H9 (cell line): ENCODE measurements around the gene FAM149B1. TPM values are rescaled to one million over a fixed set of nuclear protein-coding genes. Genes with fewer than 3 reads are reported as not detected.

Source experiments
- DNase-seq: peaks from one replicate; pipeline ENCODE4 v3.0.0-alpha.2; 2017
- H2AFZ ChIP-seq: one replicate; pipeline ENCODE4 v1.6.1; 2013; ENCODE audit warnings: mild to moderate bottlenecking, low read length, control low read depth, moderate library complexity
- H2AK5ac ChIP-seq: 2 replicates; pipeline ENCODE4 v1.6.1; 2013; ENCODE audit warnings: low read length, control low read depth, mixed read lengths; ENCODE audit not compliant: insufficient read length
- H2BK120ac ChIP-seq: one replicate; pipeline ENCODE4 v1.6.1; 2013; ENCODE audit warnings: low read depth, mild to moderate bottlenecking, low read length, control low read depth, inconsistent platforms; ENCODE audit not compliant: poor library complexity, severe bottlenecking
- H2BK12ac ChIP-seq: 2 replicates; pipeline ENCODE4 v1.6.1; 2013; ENCODE audit warnings: low read length, control low read depth, mixed read lengths, low read depth; ENCODE audit not compliant: insufficient read length
- H2BK15ac ChIP-seq: 2 replicates; pipeline ENCODE4 v1.6.1; 2013; ENCODE audit warnings: low read depth, low read length, control low read depth
- H2BK20ac ChIP-seq: one replicate; pipeline ENCODE4 v1.6.1; 2013; ENCODE audit warnings: low read depth, mild to moderate bottlenecking, low read length, control low read depth, inconsistent platforms; ENCODE audit not compliant: poor library complexity, severe bottlenecking
- H2BK5ac ChIP-seq: 2 replicates; pipeline ENCODE4 v1.6.1; 2013; ENCODE audit warnings: low read length, control low read depth, mixed read lengths; ENCODE audit not compliant: insufficient read length
- H3K14ac ChIP-seq: 2 replicates; pipeline ENCODE4 v1.6.1; 2013; ENCODE audit warnings: low read length, control low read depth; ENCODE audit not compliant: insufficient read depth
- H3K18ac ChIP-seq: 2 replicates; pipeline ENCODE4 v1.6.1; 2013; ENCODE audit warnings: low read depth, mild to moderate bottlenecking, mixed read lengths, low read length, control low read depth; ENCODE audit not compliant: insufficient read length
- H3K23ac ChIP-seq: 2 replicates; pipeline ENCODE4 v1.6.1; 2013; ENCODE audit warnings: low read length, control low read depth, mixed read lengths, low read depth; ENCODE audit not compliant: insufficient read length
- H3K23me2 ChIP-seq: 2 replicates; pipeline ENCODE4 v1.6.1; 2013; ENCODE audit warnings: low read depth, mild to moderate bottlenecking, mixed read lengths, low read length, control low read depth; ENCODE audit not compliant: insufficient read length, poor library complexity, severe bottlenecking
- H3K27ac ChIP-seq: 2 replicates; pipeline ENCODE4 v1.5.1; 2013; ENCODE audit warnings: low read length, control low read depth, mixed read lengths, low read depth; ENCODE audit not compliant: insufficient read length
- H3K27me3 ChIP-seq: 2 replicates; pipeline ENCODE4 v1.6.1; 2013; ENCODE audit warnings: low read length, control low read depth, inconsistent platforms; ENCODE audit not compliant: insufficient read depth
- H3K4ac ChIP-seq: 2 replicates; pipeline ENCODE4 v1.6.1; 2013; ENCODE audit warnings: low read depth, mild to moderate bottlenecking, control low read depth, inconsistent platforms, low read length, moderate library complexity
- H3K4me1 ChIP-seq: 2 replicates; pipeline ENCODE4 v1.6.1; 2013; ENCODE audit warnings: low read length, control low read depth, inconsistent platforms; ENCODE audit not compliant: insufficient read depth
- H3K4me2 ChIP-seq: 2 replicates; pipeline ENCODE4 v1.6.1; 2013; ENCODE audit warnings: low read length, control low read depth, mixed read lengths; ENCODE audit not compliant: insufficient read length, insufficient read depth
- H3K56ac ChIP-seq: 2 replicates; pipeline ENCODE4 v1.6.1; 2013; ENCODE audit warnings: low read depth, mild to moderate bottlenecking, mixed read lengths, low read length, control low read depth; ENCODE audit not compliant: insufficient read length
- H3K79me1 ChIP-seq: 2 replicates; pipeline ENCODE4 v1.6.1; 2013; ENCODE audit warnings: low read depth, mild to moderate bottlenecking, moderate library complexity, low read length, control low read depth, inconsistent platforms; ENCODE audit not compliant: insufficient read depth, poor library complexity, severe bottlenecking
- H3K79me2 ChIP-seq: 2 replicates; pipeline ENCODE4 v1.6.1; 2013; ENCODE audit warnings: low read length, control low read depth, inconsistent platforms; ENCODE audit not compliant: insufficient read depth
- H3K9ac ChIP-seq: 2 replicates; pipeline ENCODE4 v1.6.1; 2013; ENCODE audit warnings: low read length, control low read depth, mixed read lengths; ENCODE audit not compliant: insufficient read length; ENCODE audit errors: extremely low read depth
- H3K9me3 ChIP-seq: one replicate; pipeline ENCODE4 v1.6.1; 2013; ENCODE audit warnings: low read depth, low read length, inconsistent platforms; ENCODE audit not compliant: control insufficient read depth
- H3T11ph ChIP-seq: one replicate; pipeline ENCODE4 v1.6.1; 2013; ENCODE audit warnings: mild to moderate bottlenecking, low read length, control low read depth, inconsistent platforms
- H4K20me1 ChIP-seq: one replicate; pipeline ENCODE4 v1.6.1; 2013; ENCODE audit not compliant: control insufficient read depth, insufficient read length, insufficient read depth
- H4K5ac ChIP-seq: 2 replicates; pipeline ENCODE4 v1.6.1; 2013; ENCODE audit warnings: low read depth, mild to moderate bottlenecking, mixed read lengths, low read length, control low read depth; ENCODE audit not compliant: insufficient read length
- H4K8ac ChIP-seq: replicated peaks from 2 replicates; pipeline ENCODE4 v1.6.1; 2013; ENCODE audit warnings: low read length, control low read depth, mixed read lengths, low read depth; ENCODE audit not compliant: insufficient read length
- H4K91ac ChIP-seq: 2 replicates; pipeline ENCODE4 v1.6.1; 2013; ENCODE audit warnings: low read depth, mild to moderate bottlenecking, moderate library complexity, mixed read lengths, low read length, control low read depth; ENCODE audit not compliant: insufficient read length
- H3K27ac Mint-ChIP-seq, 3 experiments: 2 replicates in 2 of 3; 3 replicates in 1 of 3; pipeline ENCODE4 v1.8.0; 2020 to 2021; ENCODE audit warnings: mixed read lengths in 3 of 3, mild to moderate bottlenecking in 1 of 3, moderate library complexity in 1 of 3
- H3K27me3 Mint-ChIP-seq: 2 replicates; pipeline ENCODE4 v1.8.0; 2021; ENCODE audit warnings: low read depth, mild to moderate bottlenecking, moderate library complexity, mixed read lengths
- H3K36me3 Mint-ChIP-seq, 3 experiments: 2 replicates in 2 of 3; 3 replicates in 1 of 3; pipeline ENCODE4 v1.8.0; 2020 to 2021; ENCODE audit warnings: low read depth in 3 of 3, mixed read lengths in 3 of 3; ENCODE audit not compliant: insufficient read depth in 1 of 3
- H3K4me1 Mint-ChIP-seq, 2 experiments: 2 replicates each; pipeline ENCODE4 v1.8.0; 2020; ENCODE audit warnings: mixed read lengths in 2 of 2
- H3K4me3 Mint-ChIP-seq, 2 experiments: 2 replicates in 1 of 2; 3 replicates in 1 of 2; pipeline ENCODE4 v1.8.0; 2020 to 2021; ENCODE audit warnings: mild to moderate bottlenecking in 2 of 2, mixed read lengths in 2 of 2, moderate library complexity in 1 of 2
- H3K9me3 Mint-ChIP-seq, 2 experiments: 2 replicates in 1 of 2; 3 replicates in 1 of 2; pipeline ENCODE4 v1.8.0; 2020; ENCODE audit warnings: mild to moderate bottlenecking in 2 of 2, mixed read lengths in 2 of 2, moderate library complexity in 1 of 2
- WGBS: extraction: QIAGEN DNeasy Blood & Tissue Kit; methylation state at CpG from one replicate; pipeline ENCODE4 v1.1.7; 2013; ENCODE audit warnings: missing lambda C conversion rate, low lambda C conversion rate, mixed read lengths; ENCODE audit not compliant: insufficient read length; ENCODE audit errors: extremely low coverage; 5-methylcytosine and 5-hydroxymethylcytosine counted together
- total RNA-seq: library from RNA; stranded (reverse); gene quantifications from 2 replicates; pipeline ENCODE4 v1.2.1, GENCODE V29; 2021
- TF ChIP-seq, protein P1 (sequence below): fragments of 200-600 bp; sonication (generic); conservative IDR thresholded peaks from 3 replicates; pipeline ENCODE4 v1.8.0; 2021; ENCODE audit warnings: antibody characterized with exemption, mild to moderate bottlenecking

FAM149B1 gene
- total RNA-seq, 1 experiment from 2014 or later = 17.9 TPM

DNA sequence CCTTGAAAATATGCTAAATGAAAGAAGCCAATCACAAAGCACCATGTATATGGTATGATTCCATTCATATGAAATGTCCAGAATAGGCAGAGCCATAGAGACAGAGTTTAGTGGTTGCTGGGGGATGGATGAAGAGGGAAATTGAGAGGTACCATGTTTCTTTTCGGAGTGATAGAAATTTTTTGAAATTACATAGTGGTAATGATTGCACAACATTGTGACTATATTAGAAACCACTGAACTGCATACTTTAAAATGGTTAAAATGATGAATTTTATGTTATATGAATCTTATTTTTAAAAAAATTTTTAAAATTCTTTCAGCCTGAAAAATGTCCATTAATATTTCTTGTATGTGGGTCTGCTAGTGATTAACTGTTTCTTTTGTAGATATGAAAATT, 53.1 kb downstream of the FAM149B1 start:
- H3K27ac ChIP-seq = no peak overlapping the region
- no peaks in the 10 kb centered on the region for H3K79me1 ChIP-seq
- no peak overlapping the region for H2BK5ac ChIP-seq
- H3K79me2 ChIP-seq = no peaks in the 10 kb centered on the region; the same call in 1 of the 2 replicates
- Mint-ChIP-seq H3K27ac (no peak overlapping the region), H3K9me3 (no peaks in the 10 kb centered on the region), H3K4me3 (no peak overlapping the region), H3K27me3 (no peaks in the 10 kb centered on the region), H3K4me1 (no peaks in the 10 kb centered on the region), H3K36me3 (peaks cover 0 to 11% (median 10%) of the 10 kb centered on the region in 3 experiments; a peak in 5 of 7 replicates)
- H3K9ac ChIP-seq = no peak overlapping the region
- H3K4me2 ChIP-seq = no peak overlapping the region
- TF ChIP-seq, protein P1, sequence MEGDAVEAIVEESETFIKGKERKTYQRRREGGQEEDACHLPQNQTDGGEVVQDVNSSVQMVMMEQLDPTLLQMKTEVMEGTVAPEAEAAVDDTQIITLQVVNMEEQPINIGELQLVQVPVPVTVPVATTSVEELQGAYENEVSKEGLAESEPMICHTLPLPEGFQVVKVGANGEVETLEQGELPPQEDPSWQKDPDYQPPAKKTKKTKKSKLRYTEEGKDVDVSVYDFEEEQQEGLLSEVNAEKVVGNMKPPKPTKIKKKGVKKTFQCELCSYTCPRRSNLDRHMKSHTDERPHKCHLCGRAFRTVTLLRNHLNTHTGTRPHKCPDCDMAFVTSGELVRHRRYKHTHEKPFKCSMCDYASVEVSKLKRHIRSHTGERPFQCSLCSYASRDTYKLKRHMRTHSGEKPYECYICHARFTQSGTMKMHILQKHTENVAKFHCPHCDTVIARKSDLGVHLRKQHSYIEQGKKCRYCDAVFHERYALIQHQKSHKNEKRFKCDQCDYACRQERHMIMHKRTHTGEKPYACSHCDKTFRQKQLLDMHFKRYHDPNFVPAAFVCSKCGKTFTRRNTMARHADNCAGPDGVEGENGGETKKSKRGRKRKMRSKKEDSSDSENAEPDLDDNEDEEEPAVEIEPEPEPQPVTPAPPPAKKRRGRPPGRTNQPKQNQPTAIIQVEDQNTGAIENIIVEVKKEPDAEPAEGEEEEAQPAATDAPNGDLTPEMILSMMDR = no peak
- H3K9me3 ChIP-seq = no peaks in the 10 kb centered on the region
- H2BK15ac ChIP-seq = no peak overlapping the region
- H3K23me2 ChIP-seq = no peaks in the 10 kb centered on the region
- DNase-seq = no peak
- no peak overlapping the region for H2BK12ac ChIP-seq
- H3K18ac ChIP-seq = no peak overlapping the region
- no peak overlapping the region for H3K14ac ChIP-seq
- H3K4ac ChIP-seq = no peak overlapping the region
- H4K5ac ChIP-seq = no peak overlapping the region
- no peak overlapping the region for H3T11ph ChIP-seq
- no peak overlapping the region for H2BK20ac ChIP-seq
- H2AFZ ChIP-seq = no peak overlapping the region
- no CpG with 5 or more reads among the region's 1 CpG for WGBS
- no peaks in the 10 kb centered on the region for H4K20me1 ChIP-seq
- no peaks in the 10 kb centered on the region for H3K27me3 ChIP-seq
- H2BK120ac ChIP-seq = no peak overlapping the region
- no peak overlapping the region for H3K56ac ChIP-seq
- H3K23ac ChIP-seq = no peak overlapping the region
- no peak overlapping the region for H2AK5ac ChIP-seq
- H3K4me1 ChIP-seq = no peaks in the 10 kb centered on the region
- no peak overlapping the region for H4K91ac ChIP-seq
- no peak overlapping the region for H4K8ac ChIP-seq
